ENCODE measurements around the gene CENPB.

The CENPB gene

DNA sequence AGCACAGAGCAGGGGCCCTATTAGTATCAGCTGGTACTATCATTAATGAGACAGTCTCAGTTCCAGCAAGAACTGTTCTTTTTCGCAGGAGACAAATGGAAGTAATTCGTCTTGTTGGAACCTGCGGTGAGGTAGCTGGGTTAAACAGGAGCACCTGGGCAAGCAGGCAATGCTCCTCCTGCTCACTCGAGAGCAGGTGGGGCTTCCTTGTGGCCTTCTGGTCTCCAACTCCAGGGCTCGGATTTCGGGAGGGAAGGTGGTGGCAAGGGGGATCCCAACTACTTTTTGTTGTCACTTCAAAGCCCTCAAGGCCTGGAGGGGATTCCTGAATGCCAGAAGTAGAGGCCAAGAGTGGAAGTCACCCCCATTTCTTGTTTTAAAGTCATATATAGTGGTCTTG, 3.9 kb downstream of the CENPB start:
- Histone ChIP-seq H3K4me3 (no peak overlapping the region), H3K27ac (no peak overlapping the region)
- TF ChIP-seq, protein P1, sequence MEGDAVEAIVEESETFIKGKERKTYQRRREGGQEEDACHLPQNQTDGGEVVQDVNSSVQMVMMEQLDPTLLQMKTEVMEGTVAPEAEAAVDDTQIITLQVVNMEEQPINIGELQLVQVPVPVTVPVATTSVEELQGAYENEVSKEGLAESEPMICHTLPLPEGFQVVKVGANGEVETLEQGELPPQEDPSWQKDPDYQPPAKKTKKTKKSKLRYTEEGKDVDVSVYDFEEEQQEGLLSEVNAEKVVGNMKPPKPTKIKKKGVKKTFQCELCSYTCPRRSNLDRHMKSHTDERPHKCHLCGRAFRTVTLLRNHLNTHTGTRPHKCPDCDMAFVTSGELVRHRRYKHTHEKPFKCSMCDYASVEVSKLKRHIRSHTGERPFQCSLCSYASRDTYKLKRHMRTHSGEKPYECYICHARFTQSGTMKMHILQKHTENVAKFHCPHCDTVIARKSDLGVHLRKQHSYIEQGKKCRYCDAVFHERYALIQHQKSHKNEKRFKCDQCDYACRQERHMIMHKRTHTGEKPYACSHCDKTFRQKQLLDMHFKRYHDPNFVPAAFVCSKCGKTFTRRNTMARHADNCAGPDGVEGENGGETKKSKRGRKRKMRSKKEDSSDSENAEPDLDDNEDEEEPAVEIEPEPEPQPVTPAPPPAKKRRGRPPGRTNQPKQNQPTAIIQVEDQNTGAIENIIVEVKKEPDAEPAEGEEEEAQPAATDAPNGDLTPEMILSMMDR (IDR thresholded peaks at IDR 0.05) = no peak
- no peak for DNase-seq (ENCODE audit: low spot score)

DNA sequence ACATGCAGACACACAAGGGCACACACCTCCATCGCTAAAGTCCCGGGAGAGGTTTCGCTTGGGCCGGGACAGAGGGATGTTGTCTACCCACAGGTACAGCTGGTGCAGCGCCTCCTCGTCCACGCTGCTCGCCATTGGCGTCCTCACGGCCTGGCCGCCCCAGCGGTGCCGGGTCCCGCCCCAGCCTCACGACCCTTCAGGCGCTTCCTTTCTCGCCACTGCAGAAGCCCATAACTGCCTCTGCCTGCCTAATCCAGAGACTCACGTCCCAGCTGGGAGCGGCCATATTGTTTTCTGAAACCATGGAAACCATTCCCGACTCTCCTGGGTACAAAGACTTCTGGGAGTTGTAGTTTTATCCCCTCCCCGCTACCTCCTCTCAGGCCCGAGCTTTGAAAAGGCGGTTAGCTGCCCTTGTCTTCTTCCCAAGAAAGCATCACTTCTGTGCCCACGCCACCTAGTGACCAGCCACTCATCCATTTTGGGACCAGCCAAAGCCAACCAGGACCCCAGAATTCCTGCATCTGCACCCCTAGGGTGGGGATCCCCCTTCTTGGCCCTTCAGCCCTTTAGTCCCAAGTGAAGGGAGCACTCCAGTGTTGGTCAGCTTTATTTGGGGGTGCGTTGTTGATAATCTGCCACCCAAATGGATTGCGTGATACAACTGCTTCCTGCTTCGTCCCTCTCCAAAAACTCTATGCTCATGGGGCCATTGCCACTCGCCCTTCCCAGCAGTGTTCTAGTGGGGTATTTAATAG, 5.2 kb downstream of the CENPB start, which contains the start of gene SPEF1:
Gene SPEF1, minus strand, starts transcription at position 296 of the 758 bp plus-strand sequence. Its CDS starts 161 bp downstream, at position 135.
- DNase-seq (ENCODE audit: low spot score) = peak; percentile 88
- peak within 1 kb of the TSS in 1 of 2 donors; percentile 73 for H3K27ac ChIP-seq
- peak within 1 kb of the TSS; percentile 63 for H3K4me3 ChIP-seq
- TF ChIP-seq, protein P1 (IDR thresholded peaks at IDR 0.05) = no peak

DNA sequence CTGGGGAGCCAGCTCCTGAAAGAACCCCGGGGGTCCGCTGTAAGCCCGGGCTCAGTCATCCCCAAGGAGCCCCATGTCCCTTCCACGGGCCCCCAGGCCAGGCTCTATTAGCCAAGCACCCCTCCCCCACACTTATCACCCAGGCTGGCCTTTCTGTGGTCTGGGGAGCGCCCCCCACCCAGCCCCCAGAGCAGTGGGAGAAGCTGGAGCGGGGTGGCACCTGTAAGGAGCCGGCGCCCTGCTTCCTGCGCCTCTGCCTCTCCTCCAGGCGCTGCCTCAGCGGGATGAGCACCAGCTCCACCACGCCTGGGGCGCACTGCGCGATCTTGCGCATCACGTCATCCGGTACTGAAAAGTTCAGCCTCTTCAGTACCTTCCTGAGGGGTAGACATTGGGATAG, 7.6 kb downstream of the CENPB start:
- Histone ChIP-seq H3K4me3 (no peak overlapping the region), H3K27ac (no peak overlapping the region)
- DNase-seq (ENCODE audit: low spot score) = no peak
- TF ChIP-seq, protein P1 (IDR thresholded peaks at IDR 0.05) = no peak

DNA sequence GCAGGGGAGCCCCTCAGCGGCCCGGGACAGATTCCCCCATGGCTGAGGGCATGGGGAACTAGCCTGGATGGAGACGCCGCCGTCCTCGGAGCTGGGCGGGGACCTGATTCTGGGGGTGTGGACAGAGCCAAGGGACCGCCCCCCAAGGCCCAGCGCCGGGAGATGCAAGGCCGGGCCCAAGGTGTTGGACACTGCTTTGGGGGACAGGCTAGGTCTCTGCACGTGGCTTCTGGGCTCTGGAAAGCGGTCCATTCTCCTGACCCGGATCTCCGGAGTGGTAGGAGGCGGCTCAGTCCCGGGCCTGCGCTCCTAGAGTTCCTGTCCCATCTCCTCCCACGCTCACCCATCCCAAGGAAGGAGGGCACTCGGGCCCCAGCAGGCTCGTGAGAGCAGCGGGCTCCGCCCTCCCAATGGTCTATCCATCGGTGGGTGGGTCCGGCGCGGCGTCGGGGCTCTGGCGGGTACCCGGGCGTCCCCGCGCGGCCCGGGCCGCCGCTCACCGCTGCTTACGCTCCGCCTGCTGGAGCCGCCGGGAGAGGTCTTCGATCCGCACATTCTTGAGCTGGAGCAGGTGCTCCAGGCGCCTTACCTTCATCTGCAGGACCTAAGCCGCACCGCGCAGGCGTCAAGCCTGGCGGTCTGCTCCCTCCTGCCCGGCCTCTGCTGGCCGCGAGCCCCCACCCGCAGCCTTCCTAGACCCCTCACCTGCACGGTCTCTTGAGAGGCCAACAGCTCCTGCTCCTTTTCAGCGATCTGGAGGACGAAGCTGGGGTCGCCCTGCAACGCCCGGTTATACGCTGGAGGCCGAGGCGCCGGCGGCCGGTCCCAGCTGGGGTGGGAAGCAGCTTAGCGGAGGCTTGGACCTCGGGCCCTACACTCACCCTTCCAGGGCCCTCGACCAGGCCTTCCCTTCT, 8.6 kb downstream of the CENPB start:
- peak overlapping the region in 1 of 2 donors; percentile 23 for H3K27ac ChIP-seq
- DNase-seq (ENCODE audit: low spot score) = no peak
- TF ChIP-seq, protein P1 (IDR thresholded peaks at IDR 0.05) = no peak

DNA sequence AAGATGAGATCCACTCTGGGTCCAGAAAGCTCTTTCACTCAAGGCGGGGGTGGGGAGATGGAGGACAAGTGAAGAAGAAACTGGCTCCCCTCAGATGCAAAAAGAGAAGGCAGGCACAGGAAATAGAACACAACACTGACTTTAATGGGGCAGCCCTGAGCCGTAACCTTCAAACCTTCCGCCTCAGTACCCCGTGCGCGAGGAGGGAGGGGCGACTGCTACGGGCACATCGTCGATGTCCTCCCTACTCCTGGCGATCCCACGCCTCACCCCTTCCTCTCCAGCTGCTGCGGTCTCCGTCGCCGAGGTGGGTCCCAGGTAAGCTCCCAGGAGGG, 9.2 kb downstream of the CENPB start:
- no peak for DNase-seq (ENCODE audit: low spot score)
- Histone ChIP-seq H3K27ac (peak overlapping the region in 1 of 2 donors; percentile 23), H3K4me3 (peak overlapping the region; percentile 78)
- TF ChIP-seq, protein P1 (IDR thresholded peaks at IDR 0.05) = no peak

More for the DNA sequence above, 8.6 kb downstream of the CENPB start:
- H3K4me3 ChIP-seq = peak overlapping the region; percentile 78

DNA sequence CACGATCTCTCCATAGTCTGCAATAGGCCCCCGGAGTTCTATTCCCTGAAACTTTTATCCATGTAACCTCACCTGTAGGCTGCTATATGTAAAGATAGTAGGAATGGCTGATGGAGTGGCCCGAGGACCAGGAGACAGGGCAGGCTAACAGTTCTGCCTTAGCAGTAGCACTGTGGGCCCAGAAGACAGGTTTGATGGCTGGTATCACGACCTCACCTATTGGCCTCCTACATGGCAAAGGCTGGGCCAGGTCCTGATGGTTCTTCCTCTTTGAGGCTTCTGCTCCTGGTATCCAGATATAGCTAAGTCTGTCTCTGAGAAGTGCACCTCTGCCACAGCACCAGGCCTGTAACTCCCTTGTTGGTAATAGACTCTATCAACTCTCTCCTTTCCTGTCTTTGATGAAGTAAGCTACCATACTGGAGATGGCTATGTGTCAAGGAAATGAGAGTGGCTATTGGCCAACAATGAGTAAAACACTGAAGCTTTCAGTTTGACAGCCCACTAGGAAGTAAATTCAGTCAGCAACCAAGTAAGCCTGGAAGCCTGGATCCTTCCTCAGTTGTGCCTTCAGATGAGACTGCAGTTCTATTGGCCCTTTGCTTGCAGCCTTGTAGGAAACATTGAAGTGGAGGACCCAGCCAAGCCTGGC, 11.0 kb downstream of the CENPB start:
- Histone ChIP-seq H3K27ac (no peak overlapping the region), H3K4me3 (no peak overlapping the region)
- no peak for DNase-seq (ENCODE audit: low spot score)
- TF ChIP-seq, protein P1 (IDR thresholded peaks at IDR 0.05) = no peak
